ENCODE results near the gene BCR.
A peak's percentile ranks its signal among the peaks of the same experiment; 100 is the strongest.

Gene BCR

DNA sequence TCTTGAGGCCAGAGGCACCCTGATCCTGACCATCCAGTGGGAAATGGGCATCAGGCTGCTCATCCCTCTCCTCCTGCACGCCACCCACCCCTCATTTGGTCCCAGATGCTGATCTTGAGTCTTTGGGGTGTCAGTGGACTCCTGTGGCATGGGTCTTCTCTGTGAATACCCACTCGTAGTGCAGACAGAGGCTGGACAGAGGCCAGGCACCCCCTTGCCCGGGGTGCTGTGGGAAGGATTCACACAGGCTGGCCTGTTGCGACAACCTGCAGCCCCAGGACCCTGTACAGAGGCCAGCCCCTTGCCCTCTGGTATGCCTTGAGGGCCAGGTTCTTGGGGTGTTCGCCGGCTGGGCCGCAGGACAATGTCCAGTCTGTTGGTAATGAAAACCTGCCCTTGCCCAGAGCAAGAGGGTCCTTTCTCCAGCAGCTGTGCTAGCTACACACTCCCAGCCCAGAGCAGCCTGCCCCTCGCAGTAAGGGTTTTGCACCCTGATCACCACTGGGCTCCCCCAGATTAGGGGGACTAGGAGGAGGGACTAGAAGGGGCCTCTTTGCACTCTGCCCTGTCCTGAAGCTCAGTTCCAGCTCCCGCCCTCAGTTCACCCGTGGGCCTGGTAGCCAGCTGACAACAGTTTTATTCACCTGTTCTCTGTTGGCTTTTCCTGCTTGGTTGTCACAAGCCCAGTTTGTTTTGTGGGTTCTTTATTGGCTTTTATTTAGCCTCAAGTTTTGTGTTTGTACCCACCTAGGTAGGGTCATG is 76.0 kb downstream of the BCR start:
- TF ChIP-seq, protein P1, sequence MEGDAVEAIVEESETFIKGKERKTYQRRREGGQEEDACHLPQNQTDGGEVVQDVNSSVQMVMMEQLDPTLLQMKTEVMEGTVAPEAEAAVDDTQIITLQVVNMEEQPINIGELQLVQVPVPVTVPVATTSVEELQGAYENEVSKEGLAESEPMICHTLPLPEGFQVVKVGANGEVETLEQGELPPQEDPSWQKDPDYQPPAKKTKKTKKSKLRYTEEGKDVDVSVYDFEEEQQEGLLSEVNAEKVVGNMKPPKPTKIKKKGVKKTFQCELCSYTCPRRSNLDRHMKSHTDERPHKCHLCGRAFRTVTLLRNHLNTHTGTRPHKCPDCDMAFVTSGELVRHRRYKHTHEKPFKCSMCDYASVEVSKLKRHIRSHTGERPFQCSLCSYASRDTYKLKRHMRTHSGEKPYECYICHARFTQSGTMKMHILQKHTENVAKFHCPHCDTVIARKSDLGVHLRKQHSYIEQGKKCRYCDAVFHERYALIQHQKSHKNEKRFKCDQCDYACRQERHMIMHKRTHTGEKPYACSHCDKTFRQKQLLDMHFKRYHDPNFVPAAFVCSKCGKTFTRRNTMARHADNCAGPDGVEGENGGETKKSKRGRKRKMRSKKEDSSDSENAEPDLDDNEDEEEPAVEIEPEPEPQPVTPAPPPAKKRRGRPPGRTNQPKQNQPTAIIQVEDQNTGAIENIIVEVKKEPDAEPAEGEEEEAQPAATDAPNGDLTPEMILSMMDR (IDR thresholded peaks at IDR 0.05; ENCODE audit: low read depth, low read length, missing control alignments): no peak
- DNase-seq (ENCODE audit: extremely low read depth, low read depth): no peak
- H3K4me3 ChIP-seq (replicated peaks; ENCODE audit: low read depth, low read length): no peak overlapping the region

DNA sequence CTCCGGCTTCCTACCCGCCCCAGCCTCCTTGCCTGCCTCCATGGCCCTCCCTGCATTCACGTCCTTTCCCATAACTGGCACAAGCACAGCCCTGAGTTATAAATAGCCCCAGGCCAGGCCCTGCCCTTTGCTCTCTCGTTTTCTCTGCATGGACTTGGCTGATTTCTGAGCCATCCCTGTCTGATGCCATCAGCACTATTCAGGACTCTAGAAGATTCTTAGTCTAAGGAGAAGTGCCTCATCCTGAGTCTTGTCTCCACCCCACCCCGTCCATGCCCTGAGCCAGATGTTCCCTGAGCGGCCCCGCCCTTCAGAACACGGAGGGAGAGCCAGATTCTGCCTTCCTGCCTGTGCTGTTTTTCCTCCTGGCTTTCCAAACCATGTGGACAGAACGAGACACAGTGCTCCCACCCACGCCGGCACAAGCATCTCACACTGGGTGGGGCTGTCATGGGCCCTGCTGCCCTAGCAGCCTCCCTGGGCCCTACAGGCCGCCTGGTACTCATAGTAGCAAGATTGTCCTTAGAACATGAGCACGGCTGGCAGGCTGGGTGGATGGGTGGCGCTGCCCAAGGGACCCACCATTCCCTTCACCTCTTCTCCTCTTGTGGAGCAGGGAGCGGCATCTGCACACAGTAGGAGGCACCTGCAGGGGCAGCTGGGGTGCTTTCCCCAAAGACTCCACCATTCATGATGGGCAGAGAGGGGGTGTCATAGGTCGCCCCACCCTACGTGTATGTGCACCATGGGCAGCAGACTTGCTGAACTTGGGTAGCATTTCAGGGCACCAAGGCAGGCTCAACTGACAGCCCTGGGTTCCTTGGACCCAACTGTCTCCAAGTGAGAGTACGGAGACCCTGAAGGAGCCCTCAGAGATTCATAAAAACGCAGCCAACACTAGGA is 76.9 kb downstream of the BCR start:
- peak; percentile 46 for DNase-seq (ENCODE audit: extremely low read depth, low read depth)
- TF ChIP-seq, protein P1 (IDR thresholded peaks at IDR 0.05; ENCODE audit: low read depth, low read length, missing control alignments): no peak

DNA sequence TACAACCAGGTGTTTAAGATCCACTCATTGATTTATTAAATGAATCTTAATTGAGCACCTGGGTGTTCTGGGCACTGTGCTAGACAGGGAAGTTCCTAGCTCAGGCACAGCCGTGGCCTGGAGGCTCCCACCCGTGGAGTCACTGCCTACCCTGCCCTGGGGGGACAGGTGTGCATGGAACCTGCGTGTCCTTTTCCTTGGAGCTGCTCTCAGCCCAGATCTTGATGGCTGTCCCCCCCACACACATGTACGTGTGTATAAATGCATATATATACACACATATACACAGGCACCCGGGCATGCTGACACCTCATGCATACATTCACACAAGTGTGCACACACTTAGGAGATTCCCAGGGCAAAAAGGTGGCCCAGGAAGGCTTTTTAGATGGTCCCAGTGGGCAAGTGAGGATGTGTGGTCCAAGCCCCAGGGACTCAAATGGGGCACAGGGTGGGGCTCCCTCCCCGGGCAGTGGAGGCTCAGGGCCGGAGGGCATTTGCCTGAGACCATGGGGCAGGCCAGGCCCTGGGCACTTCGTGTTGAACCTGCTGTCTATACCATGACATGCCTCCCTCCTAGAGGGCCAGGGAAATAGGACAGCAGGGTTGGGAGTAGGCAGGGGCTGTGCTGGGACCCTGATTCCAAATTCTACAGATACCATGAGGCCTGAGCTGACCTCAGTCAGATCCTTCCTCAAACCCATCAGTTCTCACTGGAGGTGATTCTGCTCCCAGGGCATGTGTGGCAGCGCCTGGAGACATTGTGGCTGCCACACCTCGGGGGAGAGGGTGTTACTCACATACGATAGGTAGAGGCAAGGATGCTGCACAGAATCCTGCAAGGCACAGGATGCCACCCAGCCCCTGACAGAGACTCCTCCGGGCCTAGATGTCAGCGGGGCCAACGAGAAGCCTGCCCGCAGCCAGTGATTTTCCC is 77.8 kb downstream of the BCR start:
- H3K4me3 ChIP-seq (replicated peaks; ENCODE audit: low read depth, low read length): no peak overlapping the region
- TF ChIP-seq, protein P1 (IDR thresholded peaks at IDR 0.05; ENCODE audit: low read depth, low read length, missing control alignments): no peak
- no peak for DNase-seq (ENCODE audit: extremely low read depth, low read depth)

More for the DNA sequence above, 76.9 kb downstream of the BCR start:
- H3K4me3 ChIP-seq (replicated peaks; ENCODE audit: low read depth, low read length): no peak overlapping the region

DNA sequence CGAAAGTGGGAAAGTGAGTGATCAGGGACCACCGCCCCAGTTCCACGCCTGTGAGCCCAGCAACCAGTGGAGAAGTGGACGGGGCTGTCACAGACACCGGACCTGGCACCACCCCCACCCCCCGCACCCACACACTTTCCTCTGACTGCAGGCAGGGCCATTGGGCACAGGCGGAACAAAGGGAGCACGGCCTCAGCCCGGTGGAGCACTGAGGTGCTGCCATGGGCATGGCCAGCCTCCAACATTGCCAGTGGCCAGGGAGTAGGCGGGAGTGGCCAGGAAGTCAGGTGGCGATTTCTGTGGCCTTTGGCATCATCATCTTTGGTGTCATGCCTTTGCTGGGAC is 78.5 kb downstream of the BCR start:
- TF ChIP-seq, protein P1 (IDR thresholded peaks at IDR 0.05; ENCODE audit: low read depth, low read length, missing control alignments): no peak
- H3K4me3 ChIP-seq (replicated peaks; ENCODE audit: low read depth, low read length): no peak overlapping the region
- no peak for DNase-seq (ENCODE audit: extremely low read depth, low read depth)

DNA sequence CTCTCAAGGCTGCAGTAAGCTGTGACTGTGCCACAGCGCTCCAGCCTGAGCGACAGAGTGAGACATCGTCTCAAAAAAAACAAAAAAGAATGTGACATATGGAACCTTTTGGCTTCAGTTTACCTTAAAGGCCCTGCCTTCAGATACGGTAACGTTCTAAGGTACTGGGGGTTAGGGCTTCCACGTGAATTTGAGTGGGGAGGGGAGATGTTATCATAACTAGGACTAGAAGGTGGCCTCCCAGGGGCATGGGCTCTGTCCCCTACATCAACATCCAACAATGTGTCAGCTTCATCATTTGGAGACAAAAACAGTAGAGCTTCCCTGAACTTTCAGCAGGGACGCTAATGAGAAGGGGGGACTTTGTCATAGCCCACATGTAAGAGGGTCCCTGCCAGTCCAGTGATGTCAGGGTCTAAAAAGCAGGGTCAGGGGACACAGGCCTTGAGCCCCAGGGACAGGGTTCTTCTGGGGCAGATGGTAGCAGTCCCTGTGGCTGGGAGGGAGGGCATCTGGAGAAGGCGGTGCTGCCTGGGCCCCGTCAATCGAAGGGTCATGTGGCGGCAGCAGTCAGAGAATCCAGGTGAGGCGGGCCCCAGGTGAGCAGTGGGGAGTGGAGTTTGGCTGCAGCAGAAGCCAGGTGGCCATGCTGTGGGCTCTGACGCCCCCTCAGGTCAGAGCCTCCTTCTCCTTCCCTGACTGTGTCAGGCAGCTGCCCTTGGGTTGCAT is 79.8 kb downstream of the BCR start:
- no peak for DNase-seq (ENCODE audit: extremely low read depth, low read depth)
- H3K4me3 ChIP-seq (replicated peaks; ENCODE audit: low read depth, low read length): no peak overlapping the region
- TF ChIP-seq, protein P1 (IDR thresholded peaks at IDR 0.05; ENCODE audit: low read depth, low read length, missing control alignments): no peak

Data from HFF-Myc (cell line).